GM21360 (cell line): ENCODE measurements around the gene TUBAL3.
"Not testable (repeated sequence)": the region's sequence is repeated elsewhere in the genome, so short reads cannot be mapped to it uniquely, and the experiment has no call there.

Source experiments
- ATAC-seq: cut with Tn5 transposase; IDR thresholded peaks from one replicate; pipeline ENCODE4 v1.9.1; 2021; ENCODE audit warnings: mild to moderate bottlenecking, moderate library complexity; ENCODE audit not compliant: unreplicated experiment

The TUBAL3 gene

DNA sequence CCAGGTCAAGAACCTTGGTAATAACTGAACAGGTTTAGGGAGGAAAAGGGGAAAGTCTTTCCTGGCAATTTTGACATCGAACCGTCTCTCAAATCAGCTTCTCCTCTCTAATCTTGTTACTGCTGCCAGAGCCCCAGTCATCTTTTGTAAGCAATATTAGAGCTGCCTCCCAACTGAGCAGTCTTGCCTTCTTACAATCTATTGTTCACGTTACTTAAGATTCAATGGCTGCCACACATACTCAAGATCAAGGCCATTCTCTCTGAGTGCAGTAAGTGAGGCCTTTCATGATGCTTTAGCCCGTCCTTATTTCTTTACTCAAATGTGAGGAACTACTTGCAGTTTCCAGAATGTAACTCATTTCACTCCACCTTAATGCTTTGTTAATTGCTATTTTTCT lies 20.1 kb upstream of the TUBAL3 start:
- no peak for ATAC-seq

DNA sequence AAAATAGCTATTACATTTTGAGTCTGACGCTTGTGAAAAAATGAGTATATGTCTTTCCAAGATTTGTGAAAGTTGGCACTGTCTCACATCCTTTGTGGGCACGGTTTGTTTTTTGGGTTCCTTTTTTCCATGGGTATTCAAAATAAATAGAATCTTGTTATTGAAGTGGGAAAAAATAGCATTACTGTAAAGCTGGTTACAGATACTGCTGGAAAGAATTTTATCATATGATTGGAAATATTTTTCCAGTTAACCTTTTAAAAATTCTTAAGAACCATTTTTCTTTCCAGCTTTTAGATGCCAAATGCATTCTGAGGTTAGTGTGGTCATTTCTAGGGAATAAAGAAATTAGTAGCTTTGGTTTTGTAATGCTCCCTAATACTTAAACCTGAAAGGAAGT lies 19.1 kb upstream of the TUBAL3 start:
- no peak for ATAC-seq

GRCh38 chr10:5419466-5420094 lies 15.0 kb upstream of the TUBAL3 start:
- ATAC-seq, result no peak

DNA sequence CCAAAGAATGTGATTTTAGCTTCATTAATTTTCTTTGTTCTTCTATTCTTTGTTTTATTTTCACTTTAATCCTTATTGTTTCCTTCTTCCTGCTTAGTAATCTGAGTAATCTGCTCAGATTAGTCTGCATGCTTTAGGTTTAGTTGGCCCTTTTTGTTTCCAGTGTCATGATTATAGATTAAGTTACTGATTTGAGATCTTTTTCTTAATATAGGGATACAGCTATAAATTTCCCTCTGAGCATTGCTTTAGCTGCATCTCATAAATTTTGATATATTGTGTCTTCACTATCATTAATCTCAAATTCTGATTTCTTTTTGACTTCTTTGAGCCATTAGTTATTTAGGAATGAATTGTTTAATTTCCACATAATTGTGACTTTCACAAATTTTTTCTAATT lies 14.0 kb upstream of the TUBAL3 start:
- ATAC-seq, result no peak

DNA sequence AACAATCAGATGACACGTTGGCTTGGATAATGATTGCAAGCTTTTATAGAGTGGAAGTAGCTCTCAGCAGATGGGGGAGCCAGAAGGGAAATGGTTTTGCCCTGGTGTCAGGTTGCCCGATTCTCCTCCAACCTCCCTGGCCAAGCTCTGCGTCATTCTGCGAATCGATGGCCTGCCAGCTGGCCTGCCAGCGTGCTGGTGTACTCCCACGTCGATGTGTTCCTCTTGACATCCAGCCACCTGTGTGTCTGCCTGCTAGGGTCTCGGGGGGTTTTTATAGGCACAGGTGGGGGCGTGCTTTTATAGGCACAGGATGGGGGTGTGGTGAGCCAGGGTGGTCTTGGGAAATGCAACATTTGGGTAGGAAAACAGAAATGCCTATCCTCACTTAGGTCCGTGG lies 12.4 kb upstream of the TUBAL3 start:
- ATAC-seq, result no peak

DNA sequence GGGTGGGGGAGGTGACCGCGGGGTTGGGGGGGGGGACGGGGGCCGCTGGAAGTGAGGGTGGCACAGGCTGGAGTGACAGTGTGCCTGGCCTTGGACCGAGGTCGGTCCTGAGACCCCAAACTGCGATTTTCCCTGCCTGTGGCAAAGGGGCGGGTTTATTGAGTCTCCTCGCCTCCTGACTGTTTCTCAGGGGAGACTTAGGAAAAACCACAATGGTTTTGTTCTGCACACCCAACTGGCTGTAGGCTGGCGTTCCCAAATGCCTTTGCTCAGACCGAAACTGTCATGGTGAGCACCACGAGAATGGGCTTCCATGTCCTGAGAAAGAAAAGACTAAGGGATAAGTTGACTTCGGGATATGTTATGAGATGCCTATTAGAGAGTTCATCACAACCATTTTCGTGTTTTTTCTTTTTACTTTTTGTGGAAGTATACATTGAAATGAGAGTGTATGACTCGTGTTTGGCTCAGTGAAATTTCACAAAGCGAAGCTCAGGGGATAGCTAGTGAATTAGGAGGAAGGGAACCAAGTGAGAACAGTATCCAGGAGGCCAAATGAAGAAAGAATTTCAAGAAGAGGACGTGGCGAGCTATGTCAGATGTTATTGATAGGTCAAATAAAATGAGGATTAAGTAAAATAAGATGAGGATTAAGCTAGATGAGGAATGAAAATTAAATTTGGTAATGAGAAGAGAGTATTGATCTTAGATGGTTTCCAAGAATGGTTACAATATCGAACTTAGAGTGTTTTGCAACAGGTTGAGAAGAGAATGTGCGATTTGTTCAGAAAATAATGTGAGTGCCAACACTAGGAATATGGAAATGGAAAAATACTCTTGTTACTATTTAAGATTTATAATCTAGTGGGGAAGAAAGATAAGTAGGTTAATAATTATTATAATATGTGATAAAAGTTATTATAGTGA lies 8.6 kb upstream of the TUBAL3 start:
- ATAC-seq, result no peak

DNA sequence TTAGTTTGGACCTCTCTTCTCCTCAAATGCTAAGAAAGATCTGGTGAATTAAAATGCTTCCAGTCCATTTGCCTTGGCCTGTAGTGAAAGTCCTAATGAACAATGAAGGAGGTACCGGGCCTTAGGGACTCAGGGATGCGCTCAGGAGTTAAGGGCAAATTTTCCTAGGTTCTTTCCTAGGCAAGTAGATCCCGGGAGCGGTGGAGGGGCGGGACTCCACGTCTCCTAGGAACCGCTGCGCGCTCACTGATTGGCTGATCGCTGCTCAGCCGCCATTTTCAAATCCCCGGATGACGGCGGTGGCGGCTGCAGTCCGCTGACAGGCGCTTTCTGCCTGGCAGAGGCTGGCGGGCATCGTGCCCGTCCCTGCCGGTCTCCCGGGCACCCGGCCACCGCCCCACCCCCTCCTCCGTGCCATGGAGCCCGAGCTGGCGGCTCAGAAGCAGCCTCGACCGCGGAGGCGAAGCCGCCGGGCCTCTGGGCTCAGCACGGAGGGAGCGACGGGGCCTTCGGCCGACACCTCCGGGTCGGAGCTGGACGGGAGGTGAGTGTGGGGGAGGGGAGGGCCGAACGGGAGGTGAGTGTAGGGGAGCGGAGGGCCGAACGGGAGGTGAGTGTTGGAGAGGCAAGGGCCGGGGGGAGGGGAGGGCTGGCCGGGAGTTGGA lies 7.8 kb upstream of the TUBAL3 start, which contains the start of gene NET1:
Gene NET1, plus strand, starts transcription at position 281 of the 665 bp plus-strand sequence. Its CDS starts 136 bp downstream, at position 417.
- peak; percentile 96 for ATAC-seq

DNA sequence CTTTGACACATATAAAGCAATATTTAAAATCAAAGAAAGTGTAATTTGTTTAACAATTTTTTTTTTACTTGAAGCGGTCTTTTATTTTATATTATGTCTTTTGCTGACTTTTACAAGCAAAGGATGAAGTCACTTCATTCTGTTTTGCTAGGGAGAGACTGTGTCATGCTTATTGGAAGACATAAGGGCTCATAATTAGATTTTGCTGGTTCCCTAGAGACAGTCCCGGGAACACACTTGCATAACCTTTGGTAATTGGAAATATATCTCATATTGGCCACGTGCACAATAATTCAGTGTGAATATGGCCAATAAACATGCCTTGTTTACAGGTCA lies 7.3 kb upstream of the TUBAL3 start:
- no peak for ATAC-seq

- ATAC-seq, result not testable (repeated sequence)
Measured at GRCh38 chr10:5410787-5411186, 6.2 kb upstream of the TUBAL3 start.

DNA sequence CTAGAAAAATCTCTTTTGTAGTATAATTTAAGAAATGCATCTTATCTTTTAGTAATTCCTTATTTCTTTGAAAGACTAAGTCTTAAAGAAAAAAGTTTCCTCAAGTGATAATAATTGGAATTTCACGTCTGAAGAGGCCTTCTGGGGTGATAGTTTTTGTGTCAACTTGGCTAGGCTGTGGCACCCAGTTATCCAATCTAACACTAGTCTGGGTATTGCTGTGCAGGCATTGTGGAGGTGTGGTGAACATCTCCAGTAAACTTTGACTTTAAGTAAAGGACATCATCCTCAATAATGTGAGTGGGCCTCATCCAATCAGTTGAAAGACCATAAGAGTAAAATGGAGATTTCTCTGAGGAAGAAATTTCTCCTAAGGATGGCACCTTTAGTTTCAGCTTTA lies 2.3 kb upstream of the TUBAL3 start:
- no peak for ATAC-seq

DNA sequence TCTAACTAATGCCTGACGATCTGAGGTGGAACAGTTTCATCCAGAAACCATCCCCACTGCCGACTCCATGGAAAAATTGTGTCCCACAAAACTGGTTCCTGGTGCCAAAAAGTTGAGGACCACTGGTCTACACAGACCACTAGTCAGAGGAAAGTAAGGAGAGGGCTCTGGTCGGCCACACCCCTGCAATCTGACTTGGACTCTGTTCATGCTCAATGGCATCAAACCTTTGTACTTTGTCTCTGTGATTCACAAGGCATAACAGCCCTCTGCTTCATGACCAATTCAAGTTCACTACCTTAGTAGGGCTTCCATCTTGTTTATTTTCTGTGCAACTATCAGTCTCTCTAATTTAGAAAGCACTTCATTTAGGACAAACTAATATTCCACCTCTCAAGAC lies 1.8 kb downstream of the TUBAL3 start:
- no peak for ATAC-seq

DNA sequence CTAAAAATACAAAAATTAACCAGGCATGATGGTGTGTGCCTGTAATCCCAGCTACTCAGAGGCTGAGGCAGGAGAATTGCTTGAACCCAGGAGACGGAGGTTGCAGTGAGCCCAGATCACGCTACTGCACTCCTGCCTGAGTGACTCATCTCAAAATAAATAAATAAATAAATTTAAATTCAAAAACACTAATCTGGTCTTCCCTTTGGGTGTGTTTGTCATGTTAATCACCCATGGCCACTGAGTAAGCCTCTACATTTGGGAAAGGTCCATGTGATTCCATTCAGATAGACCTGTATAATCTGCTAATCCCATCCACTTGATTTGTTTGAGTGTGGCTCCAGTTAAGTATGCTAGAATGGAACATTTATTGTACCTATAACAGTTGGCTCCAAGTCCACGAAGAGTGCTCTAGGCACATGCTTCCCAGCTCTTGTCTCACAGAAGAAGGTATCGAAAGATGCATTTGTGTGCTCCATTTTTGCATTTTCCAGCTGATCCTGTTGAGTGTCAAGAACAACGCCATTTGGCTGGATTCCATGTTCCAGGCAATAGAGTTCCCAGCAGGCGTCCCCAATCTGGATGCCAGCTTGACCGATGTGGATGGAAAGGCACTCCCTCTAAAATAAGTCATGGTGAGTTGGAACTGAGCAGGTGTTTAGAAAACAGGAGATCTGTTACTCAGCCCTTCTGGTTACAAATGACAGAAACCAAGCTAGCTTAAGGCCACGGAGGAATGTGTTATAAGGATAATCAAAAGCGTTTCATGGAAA lies 4.0 kb downstream of the TUBAL3 start:
- no peak for ATAC-seq

GRCh38 chr10:5399332-5399731 lies 5.3 kb downstream of the TUBAL3 start:
- no peak for ATAC-seq

DNA sequence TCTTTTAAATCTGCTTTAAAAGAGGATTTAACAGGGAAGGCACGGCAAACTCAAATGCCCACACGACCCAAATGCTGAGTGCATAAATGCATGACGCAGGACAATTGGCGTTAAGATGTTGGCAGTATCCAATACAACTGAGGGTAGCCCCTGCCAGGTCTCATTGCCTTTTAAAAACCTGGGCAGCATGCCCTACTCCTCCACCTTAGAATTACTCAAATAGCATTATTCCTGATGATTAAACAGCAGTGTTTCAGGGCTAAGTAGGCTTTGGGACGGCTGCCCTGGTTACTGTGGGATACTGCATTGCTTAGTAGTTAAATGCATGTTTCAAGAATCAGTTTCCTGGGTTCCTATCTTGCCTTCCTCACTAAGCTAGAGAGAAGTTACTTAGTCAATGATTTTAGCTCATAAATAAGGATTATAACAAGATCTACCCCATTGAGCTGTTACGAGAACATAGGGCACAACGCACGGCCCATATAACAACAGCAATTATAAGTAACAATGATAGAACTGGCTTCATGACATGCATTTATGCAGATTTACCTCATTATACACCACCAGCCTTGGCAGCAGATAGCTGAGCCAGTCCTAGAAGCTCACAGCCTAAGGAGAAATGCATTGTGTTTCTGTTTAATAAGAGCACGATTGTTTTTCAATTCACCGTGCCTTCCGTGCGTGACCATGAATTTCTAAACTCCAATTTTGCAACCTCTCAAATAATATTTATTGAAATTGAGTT lies 7.9 kb downstream of the TUBAL3 start:
- ATAC-seq, result no peak

DNA sequence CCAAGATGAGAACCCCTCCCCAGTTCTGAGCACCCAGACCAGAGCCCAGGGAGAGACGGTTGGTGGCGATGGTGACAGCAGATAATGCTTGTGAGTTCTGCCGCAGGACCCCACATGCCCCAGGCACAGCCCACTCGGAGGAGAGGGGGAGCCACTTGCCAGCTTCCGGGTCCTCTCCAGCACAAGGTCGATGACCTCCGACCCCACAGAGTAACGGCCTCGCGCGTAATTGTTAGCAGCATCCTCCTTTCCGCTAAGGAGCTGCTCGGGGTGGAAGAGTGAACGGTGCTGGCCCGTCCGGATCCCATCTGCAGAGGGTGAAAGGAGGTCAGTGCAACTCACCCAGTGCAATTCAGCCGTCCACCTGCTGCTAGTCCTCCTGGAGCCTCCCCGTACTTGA lies 9.5 kb downstream of the TUBAL3 start:
- no peak for ATAC-seq

DNA sequence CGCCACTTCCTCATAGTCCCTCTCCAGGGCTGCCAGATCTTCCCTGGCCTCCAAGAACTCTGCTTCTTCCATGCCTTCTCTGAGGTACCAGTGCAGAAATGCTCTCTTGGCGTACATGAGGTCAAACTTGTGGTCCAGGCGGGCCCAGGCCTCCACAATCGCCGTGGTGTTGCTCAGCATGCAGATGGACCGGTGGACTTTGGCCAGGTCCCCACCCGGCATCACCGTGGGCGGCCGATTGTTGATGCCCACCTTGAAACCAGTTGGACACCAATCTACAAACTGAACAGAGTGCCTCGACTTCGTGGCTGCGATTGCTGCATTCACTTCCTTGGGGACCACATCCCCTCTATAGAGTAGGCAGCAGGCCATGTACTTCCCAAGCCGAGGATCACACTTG lies 11.1 kb downstream of the TUBAL3 start:
- no peak for ATAC-seq

- no peak for ATAC-seq
Measured at GRCh38 chr10:5391790-5392189, 12.8 kb downstream of the TUBAL3 start.

GRCh38 chr10:5390607-5391205 lies 13.9 kb downstream of the TUBAL3 start:
- ATAC-seq, result no peak

- no peak for ATAC-seq
Measured at GRCh38 chr10:5387169-5387568, 17.5 kb downstream of the TUBAL3 start.

- ATAC-seq, result no peak
Measured at GRCh38 chr10:5385224-5385623, 19.4 kb downstream of the TUBAL3 start.
